T-helper 2 cell (primary cell): Measurements from ENCODE around the gene CUL4A.

Experiments
- DNase-seq, 5 experiments: peaks; one replicate each; pipeline versions ENCODE4 v3.0.0 to v3.0.0-alpha.2; 2012 to 2022

The CUL4A gene

GRCh38 chr13:113179374-113180230, 29.8 kb upstream of the CUL4A start:
- peak in 1 of 5 experiments; percentile 54 for DNase-seq

- DNase-seq: no peak
Observed at GRCh38 chr13:113182046-113182445, 27.4 kb upstream of the CUL4A start.

GRCh38 chr13:113183450-113184129, 25.8 kb upstream of the CUL4A start:
- no peak for DNase-seq

- DNase-seq: peak in 2 of 5 experiments; percentile 49 to 52
Observed at GRCh38 chr13:113184568-113185440, 24.6 kb upstream of the CUL4A start.

GRCh38 chr13:113186061-113186900, 23.1 kb upstream of the CUL4A start:
- DNase-seq: peak in 1 of 5 experiments; percentile 61

GRCh38 chr13:113187263-113187669, 22.1 kb upstream of the CUL4A start:
- DNase-seq: peak in 1 of 5 experiments; percentile 43

- no peak for DNase-seq
Observed at GRCh38 chr13:113187883-113188665, 21.3 kb upstream of the CUL4A start.

- no peak for DNase-seq
Observed at GRCh38 chr13:113190181-113190580, 19.2 kb upstream of the CUL4A start.

- DNase-seq: no peak
Observed at GRCh38 chr13:113192279-113192678, 17.1 kb upstream of the CUL4A start.

GRCh38 chr13:113192902-113193301, 16.5 kb upstream of the CUL4A start:
- no peak for DNase-seq

- no peak for DNase-seq
Observed at GRCh38 chr13:113195360-113195759, 14.1 kb upstream of the CUL4A start.

- DNase-seq: no peak
Observed at GRCh38 chr13:113196970-113197737, 12.3 kb upstream of the CUL4A start.

GRCh38 chr13:113201815-113202214, 7.6 kb upstream of the CUL4A start:
- DNase-seq: no peak

- no peak for DNase-seq
Observed at GRCh38 chr13:113202912-113203311, 6.5 kb upstream of the CUL4A start.

GRCh38 chr13:113203507-113204377, 5.7 kb upstream of the CUL4A start:
- no peak for DNase-seq

GRCh38 chr13:113204378-113204734, 5.1 kb upstream of the CUL4A start:
- DNase-seq: no peak

GRCh38 chr13:113205428-113205931, 3.9 kb upstream of the CUL4A start:
- no peak for DNase-seq

- DNase-seq: no peak
Observed at GRCh38 chr13:113207460-113207859, 2.0 kb upstream of the CUL4A start.

- peak in 1 of 5 experiments; percentile 52 for DNase-seq
Observed at GRCh38 chr13:113207890-113208420, 1.5 kb upstream of the CUL4A start.
